IPS-15b (cell line): ENCODE data around the gene POLR3GL.
A peak's percentile ranks its signal among the peaks of the same experiment; 100 is the strongest.

Source experiments
- H3K27me3 ChIP-seq: one replicate; pipeline ENCODE4 v1.6.1; 2013; ENCODE audit warnings: low read length; ENCODE audit not compliant: control insufficient read depth, insufficient read depth
- H3K36me3 ChIP-seq: one replicate; pipeline ENCODE4 v1.6.1; 2013; ENCODE audit warnings: low read length; ENCODE audit not compliant: control insufficient read depth, insufficient read depth
- H3K4me1 ChIP-seq: one replicate; pipeline ENCODE4 v1.6.1; 2013; ENCODE audit warnings: mild to moderate bottlenecking, low read length; ENCODE audit not compliant: control insufficient read depth, insufficient read depth
- H3K4me3 ChIP-seq: one replicate; pipeline ENCODE4 v1.5.1; 2013; ENCODE audit warnings: low read depth, low read length
- H3K9ac ChIP-seq: one replicate; pipeline ENCODE4 v1.6.1; 2013; ENCODE audit warnings: low read depth, mild to moderate bottlenecking, low read length
- H3K9me3 ChIP-seq: one replicate; pipeline ENCODE4 v1.6.1; 2013; ENCODE audit warnings: mild to moderate bottlenecking, low read length; ENCODE audit not compliant: control insufficient read depth, insufficient read depth

The POLR3GL gene

DNA sequence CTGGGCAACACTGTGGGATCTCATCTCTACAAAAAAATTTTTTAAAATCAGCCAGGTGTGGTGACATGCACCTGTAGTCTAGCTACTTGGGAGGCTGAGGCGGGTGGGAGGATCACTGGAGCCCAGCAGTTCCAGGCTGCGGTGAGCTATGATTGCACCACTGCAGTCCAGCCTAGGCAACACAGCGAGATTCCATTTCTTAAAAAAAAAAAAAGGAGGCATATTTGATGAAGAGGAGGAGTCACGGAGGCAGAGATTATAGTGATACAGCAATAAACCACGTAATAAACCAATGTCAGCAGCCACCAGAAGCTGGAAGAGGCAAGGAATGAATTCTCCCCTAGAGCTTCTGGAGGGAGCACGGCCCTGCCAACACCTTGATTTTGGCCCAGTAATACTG is 10.6 kb upstream of the POLR3GL start:
- no peaks in the 10 kb centered on the region for H3K4me1 ChIP-seq
- no peak overlapping the region for H3K9ac ChIP-seq

DNA sequence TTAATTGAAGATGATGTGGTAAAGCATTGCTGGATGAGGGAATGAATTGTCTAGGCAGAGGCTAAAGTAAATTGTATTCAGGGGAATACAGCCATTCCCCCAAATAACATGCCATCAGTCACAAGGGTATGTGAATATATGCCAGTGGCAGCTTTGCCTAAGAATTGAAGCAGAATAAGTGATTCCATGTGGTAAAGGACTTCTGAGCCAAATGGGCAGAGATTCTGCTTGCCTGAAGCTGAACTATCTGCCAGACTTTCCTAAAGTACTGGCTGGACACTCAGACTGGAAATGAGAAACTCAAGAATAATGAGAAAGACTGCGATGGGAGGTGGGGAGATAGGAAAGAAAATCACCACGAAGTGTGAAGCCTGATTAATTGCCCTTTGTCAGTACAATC is 9.1 kb upstream of the POLR3GL start:
- H3K9ac ChIP-seq: no peak overlapping the region
- H3K4me3 ChIP-seq: no peak overlapping the region

More for the DNA sequence above, 10.6 kb upstream of the POLR3GL start:
- Histone ChIP-seq H3K4me3 (no peak overlapping the region), H3K9me3 (no peaks in the 10 kb centered on the region), H3K36me3 (no peaks in the 10 kb centered on the region), H3K27me3 (peaks cover 44% of the 10 kb centered on the region)

DNA sequence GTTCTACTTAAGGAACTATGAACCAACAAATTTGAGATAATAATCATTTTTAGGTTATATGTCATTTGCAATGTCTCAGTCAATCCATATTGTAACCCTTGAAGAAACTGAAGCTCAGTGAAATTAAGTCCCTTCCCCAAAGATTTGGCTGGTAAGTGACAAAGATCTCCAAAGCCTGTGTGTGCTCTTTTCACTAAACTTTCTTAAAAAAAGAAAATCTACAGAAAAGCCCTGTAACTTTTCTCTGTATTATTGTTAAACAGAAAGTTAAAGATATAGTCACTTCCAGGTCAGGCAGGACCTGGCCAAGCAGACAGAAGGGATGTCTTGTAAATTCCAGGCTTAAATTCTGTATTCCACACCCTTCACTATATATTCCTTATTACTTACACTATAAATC is 8.1 kb upstream of the POLR3GL start:
- H3K9me3 ChIP-seq: no peaks in the 10 kb centered on the region
- peaks cover 63% of the 10 kb centered on the region for H3K27me3 ChIP-seq
- no peak overlapping the region for H3K4me3 ChIP-seq
- no peak overlapping the region for H3K9ac ChIP-seq
- peaks cover 4% of the 10 kb centered on the region for H3K4me1 ChIP-seq
- no peaks in the 10 kb centered on the region for H3K36me3 ChIP-seq

More for the DNA sequence above, 9.1 kb upstream of the POLR3GL start:
- Histone ChIP-seq H3K36me3 (no peaks in the 10 kb centered on the region), H3K27me3 (peaks cover 57% of the 10 kb centered on the region), H3K4me1 (peaks cover 4% of the 10 kb centered on the region), H3K9me3 (no peaks in the 10 kb centered on the region)

DNA sequence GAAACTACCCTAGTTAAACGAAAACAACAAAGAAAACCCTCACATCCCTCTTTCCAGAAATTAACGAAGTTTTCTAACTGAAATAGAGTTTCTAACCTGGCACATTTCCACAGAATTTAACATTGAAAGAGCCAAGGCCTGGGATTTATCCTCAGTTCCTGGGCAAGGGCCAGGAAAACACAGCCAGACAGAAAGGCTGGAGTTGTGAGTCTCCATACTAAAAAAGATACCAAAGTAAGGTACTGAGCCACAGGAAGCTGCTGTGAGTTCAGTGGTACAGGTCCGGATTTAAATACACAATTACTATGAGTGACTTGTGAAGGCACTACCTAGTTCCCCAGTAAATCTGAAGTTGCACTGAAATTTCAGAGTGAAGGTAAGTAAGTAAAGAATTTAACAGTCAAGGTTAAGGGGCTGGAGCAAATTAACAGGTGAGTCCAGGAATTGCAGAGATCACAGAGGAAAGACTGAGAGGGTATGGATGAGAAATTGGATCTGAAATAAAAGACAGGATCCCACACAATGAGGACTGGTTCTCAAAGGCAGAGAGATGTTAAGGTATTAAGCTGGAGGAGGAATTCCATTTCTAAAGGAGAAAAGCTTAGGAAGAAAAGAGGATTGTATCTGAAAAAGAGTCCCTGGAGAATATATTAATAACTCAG is 7.6 kb upstream of the POLR3GL start:
- Histone ChIP-seq H3K9ac (no peak overlapping the region), H3K9me3 (no peaks in the 10 kb centered on the region), H3K27me3 (peaks cover 68% of the 10 kb centered on the region), H3K4me1 (peaks cover 4% of the 10 kb centered on the region), H3K4me3 (peak overlapping the region; percentile 75), H3K36me3 (no peaks in the 10 kb centered on the region)

DNA sequence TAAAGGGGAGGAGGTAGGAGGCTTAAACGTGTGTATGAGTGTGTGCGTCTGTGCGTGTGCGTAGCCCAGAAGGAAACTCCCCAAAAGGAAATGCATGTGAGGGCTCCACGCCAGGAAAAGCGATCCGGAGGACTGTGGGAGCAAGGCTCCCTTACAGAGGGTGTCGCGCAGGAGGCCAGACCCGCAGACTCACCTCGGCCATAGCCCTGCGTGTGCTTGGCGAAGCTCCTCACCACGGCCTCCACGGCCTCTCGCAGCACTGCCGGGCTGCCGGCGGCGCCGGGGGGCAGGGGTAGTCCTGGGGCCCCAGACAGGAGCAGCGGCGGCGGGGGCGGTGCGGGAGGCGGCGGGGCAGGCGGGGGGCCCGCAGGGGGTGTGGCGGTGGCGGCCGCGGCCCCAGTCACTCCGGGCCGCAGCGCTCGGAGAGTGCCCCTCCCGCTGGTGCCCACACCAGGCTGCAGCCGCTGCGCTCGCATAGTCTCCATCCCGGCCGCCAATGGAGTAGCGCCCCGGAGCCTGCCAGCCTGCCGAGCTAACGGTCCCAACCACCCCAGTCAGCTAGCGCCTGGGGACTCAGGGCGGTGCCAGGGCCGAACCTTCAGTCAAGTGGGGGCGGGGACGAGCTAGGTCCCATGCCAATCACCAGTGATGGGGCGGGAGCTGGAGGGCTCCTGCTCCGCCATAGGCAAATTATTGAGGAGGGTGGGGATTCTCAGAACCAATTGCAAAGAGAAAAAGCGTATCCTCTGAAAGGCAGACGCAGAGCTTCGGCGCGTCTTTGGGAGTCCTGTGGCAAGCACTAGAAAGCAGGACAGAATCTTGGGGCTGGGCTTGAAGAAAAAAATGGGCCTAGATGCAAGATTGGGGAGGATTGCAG is 6.8 kb upstream of the POLR3GL start, which contains the start of gene LIX1L:
TSS of gene LIX1L (minus strand) at position 575 of the 877 bp plus-strand sequence. CDS start at position 485, 90 bp downstream.
- Histone ChIP-seq H3K4me3 (peak within 1 kb of the TSS; percentile 75), H3K9ac (no peak within 1 kb of the TSS), H3K9me3 (no peaks in the 10 kb centered on the region), H3K27me3 (peaks cover 74% of the 10 kb centered on the region), H3K36me3 (no peaks in the 10 kb centered on the region), H3K4me1 (peaks cover 5% of the 10 kb centered on the region)

DNA sequence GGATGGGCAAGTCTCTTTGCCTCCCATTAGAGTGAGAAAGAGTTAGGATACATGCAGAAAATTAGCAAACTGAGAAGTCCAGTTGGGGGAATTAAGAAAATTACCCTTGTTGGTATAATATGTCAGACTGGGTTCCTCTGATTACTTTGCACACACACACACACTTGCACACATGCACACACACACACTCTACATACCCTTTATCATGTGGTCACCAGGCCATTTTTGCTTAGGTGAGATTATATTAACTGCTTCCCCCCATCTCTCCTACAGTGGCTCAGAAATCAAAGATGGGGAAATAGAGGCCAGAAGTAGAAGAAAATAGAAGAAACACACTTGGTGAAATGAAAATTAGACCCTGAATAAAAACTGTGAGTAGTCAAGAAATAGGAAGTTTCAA is 5.8 kb upstream of the POLR3GL start:
- H3K4me3 ChIP-seq: no peak overlapping the region
- H3K9me3 ChIP-seq: no peaks in the 10 kb centered on the region
- H3K9ac ChIP-seq: no peak overlapping the region
- peaks cover 10% of the 10 kb centered on the region for H3K4me1 ChIP-seq
- H3K36me3 ChIP-seq: no peaks in the 10 kb centered on the region
- peaks cover 81% of the 10 kb centered on the region for H3K27me3 ChIP-seq

DNA sequence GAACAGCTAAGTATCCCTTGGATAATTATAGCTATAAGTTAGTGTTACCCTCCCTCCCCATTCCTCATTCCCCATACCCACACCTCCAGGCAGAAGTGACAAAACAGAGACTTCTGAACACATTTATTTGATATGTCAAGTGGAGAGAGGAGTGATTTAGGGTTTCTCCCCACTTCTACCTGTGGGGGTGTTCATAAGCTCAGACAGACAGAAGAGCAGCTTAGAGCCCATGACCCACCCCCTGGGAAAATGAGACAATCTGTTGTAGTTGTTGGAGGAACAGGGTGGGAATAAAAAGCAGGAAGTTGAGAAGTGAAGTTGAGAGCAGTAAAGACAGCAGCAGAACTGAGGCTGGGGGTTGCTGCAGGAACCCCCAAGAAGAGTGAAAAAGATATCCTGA is 5.2 kb upstream of the POLR3GL start:
- Histone ChIP-seq H3K4me3 (peak overlapping the region; percentile 88), H3K9me3 (no peaks in the 10 kb centered on the region), H3K36me3 (no peaks in the 10 kb centered on the region), H3K27me3 (peaks cover 86% of the 10 kb centered on the region), H3K4me1 (peaks cover 10% of the 10 kb centered on the region), H3K9ac (no peak overlapping the region)

DNA sequence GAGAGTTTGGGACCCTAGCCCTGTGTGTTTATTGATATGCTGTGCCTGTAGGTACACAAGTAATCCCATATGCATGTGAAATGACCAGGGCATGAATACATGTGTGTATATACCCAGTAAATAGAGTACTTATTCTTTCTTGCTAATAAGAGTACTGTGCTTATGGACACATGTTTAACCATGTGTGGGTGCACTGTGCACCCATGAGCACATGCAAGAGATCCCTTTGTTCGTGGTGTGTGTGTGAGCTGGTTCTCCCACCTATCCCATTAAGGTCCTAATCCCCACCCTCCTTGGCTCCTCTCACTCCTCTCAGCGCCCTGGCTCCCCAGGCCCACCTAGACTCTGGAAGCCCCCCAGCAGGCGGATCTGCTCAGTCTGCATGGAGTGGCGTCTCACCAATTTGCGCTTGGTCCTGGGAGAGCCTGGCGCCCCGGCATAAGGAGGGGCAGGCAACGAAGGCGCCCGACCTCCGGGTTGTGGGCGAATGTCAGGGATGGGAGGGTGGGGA is 4.5 kb upstream of the POLR3GL start:
- Histone ChIP-seq H3K27me3 (peaks cover 79% of the 10 kb centered on the region), H3K9ac (no peak overlapping the region), H3K9me3 (no peaks in the 10 kb centered on the region), H3K36me3 (no peaks in the 10 kb centered on the region), H3K4me1 (peaks cover 10% of the 10 kb centered on the region), H3K4me3 (peak overlapping the region; percentile 88)

DNA sequence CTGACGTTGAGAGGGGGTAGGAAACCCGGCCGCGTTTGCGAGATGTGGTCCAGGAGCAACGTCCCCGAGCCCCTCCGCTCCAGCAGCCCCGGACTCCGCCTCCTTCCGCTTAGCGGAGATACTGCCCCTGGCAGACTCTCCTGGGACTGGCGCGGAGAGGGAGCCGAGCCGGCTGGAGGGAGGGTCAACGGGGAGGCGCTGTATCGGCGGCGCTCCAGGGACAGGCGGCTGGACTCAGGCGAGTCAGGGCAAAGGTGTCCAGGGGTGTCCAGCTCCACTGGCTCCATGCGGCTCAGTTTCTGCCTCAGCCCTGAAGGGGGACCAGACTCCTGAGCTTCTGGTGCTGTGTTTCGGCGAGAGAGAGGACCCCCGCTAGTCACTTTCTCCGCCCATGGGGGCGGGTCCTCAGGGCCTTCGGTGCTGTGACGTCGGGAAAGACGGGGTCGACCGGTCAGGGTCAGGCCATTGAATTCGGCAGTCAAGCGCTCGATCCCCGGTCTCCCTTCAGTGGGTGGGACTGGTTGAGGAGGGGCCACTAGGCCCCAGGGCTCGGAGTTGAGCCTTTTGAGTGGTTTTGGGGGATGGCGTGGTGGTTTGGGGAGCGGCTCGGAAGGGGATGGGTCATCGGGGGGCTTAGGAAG is 3.9 kb upstream of the POLR3GL start:
- Histone ChIP-seq H3K27me3 (peaks cover 73% of the 10 kb centered on the region), H3K36me3 (no peaks in the 10 kb centered on the region), H3K4me1 (peaks cover 10% of the 10 kb centered on the region), H3K4me3 (peak overlapping the region; percentile 88), H3K9ac (no peak overlapping the region), H3K9me3 (no peaks in the 10 kb centered on the region)

DNA sequence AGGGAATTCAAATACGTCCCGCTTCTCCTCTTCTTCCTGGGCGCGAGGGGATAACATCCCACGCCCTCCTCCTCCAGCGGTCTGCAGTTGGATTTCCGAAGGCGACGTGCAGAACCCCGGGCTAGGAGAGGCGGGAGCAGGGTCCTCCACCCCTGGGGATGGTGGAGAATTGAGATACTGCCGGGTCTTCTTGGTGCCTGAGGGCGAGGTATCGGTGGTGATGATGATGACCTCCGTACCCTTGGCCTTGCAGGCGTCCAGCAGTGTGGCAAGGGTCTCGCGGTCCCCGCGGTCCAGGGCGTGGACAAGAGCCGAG is 3.4 kb upstream of the POLR3GL start:
- peak overlapping the region; percentile 88 for H3K4me3 ChIP-seq
- peaks cover 10% of the 10 kb centered on the region for H3K4me1 ChIP-seq
- H3K27me3 ChIP-seq: peaks cover 69% of the 10 kb centered on the region
- no peaks in the 10 kb centered on the region for H3K36me3 ChIP-seq
- H3K9ac ChIP-seq: peak overlapping the region; percentile 19
- no peaks in the 10 kb centered on the region for H3K9me3 ChIP-seq

DNA sequence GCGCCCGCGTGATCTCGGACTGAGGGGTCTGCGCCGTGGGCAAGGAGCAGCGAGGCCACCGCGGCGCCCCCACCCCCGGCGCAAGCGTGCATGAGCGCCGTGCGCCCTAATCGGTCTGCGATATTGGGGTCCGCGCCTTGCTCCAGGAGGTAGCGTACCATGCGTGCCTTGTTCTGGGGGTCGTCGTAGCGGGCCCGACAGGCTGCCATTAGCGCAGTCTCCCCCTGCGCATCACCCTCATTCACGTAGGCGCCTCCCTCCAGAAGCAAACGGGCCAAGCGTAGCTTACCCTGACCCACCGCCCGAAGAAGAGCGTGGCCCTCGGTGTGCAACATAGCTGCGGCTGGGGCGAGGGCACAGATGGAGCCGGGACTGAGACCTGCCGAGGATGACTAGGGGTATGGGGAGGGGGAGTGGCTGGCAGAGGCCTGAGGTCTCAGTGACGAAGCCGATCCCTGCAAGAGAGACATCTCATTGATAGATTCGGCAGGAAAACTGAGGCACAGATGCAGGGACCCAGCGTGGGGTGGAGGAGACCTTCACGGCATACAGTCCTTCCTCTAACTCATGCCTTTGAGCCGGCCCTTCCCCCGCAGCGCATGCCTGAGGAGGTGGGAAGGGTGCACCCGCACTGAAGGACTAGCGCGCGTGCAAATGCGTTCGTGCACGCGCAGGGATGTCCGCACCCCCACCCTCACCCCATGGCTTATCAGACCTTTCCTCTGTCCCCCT is 2.9 kb upstream of the POLR3GL start:
- Histone ChIP-seq H3K36me3 (no peaks in the 10 kb centered on the region), H3K4me3 (peak overlapping the region; percentile 88), H3K27me3 (peaks cover 63% of the 10 kb centered on the region), H3K9ac (peak overlapping the region; percentile 19), H3K4me1 (peaks cover 10% of the 10 kb centered on the region), H3K9me3 (no peaks in the 10 kb centered on the region)
